GM13977 (cell line): ENCODE results near the gene MAPKBP1.

Experiments used
- DNase-seq: peaks from one replicate; pipeline ENCODE4 v3.0.0; 2012; ENCODE audit warnings: low spot score
- CTCF ChIP-seq: IDR thresholded peaks from 2 replicates; pipeline ENCODE4 v1.5.1; 2012; ENCODE audit warnings: mild to moderate bottlenecking, control low read depth; ENCODE audit not compliant: insufficient read depth; ENCODE audit errors: extremely low read depth, missing control alignments
- in situ Hi-C: fragments of 300-500 bp; cut with MboI; formaldehyde crosslinking; loops from one replicate; pipeline ENCODE4 v1.12.0; 2022; ENCODE audit warnings: low sequenced_read_pairs, low pct_unique_long_range_greater_than_20kb, mixed read lengths, inconsistent platforms; ENCODE audit not compliant: unreplicated experiment

MAPKBP1 gene

GRCh38 chr15:41812820-41813375, 38.6 kb downstream of the MAPKBP1 start:
- DNase-seq = no peak
- in situ Hi-C loops = no loop called here
- TF ChIP-seq CTCF = no peak

- TF ChIP-seq CTCF = no peak
- DNase-seq = no peak
- in situ Hi-C loops = no loop called here
Measured at GRCh38 chr15:41813426-41813825, 39.1 kb downstream of the MAPKBP1 start.

- DNase-seq = no peak
- in situ Hi-C loops = no loop called here
- TF ChIP-seq CTCF = no peak
Measured at GRCh38 chr15:41814534-41814933, 40.2 kb downstream of the MAPKBP1 start.

GRCh38 chr15:41816788-41817187, 42.5 kb downstream of the MAPKBP1 start:
- no peak for DNase-seq
- TF ChIP-seq CTCF = no peak
- in situ Hi-C loops = no loop called here

- no peak for TF ChIP-seq CTCF
- in situ Hi-C loops = no loop called here
Measured at GRCh38 chr15:41817327-41817726, 43.0 kb downstream of the MAPKBP1 start.

GRCh38 chr15:41817781-41818180, 43.5 kb downstream of the MAPKBP1 start:
- no peak for TF ChIP-seq CTCF
- DNase-seq = no peak
- in situ Hi-C loops = no loop called here

More at GRCh38 chr15:41817327-41817726, 43.0 kb downstream of the MAPKBP1 start:
- DNase-seq = no peak
